Gastroesophageal sphincter (tissue), 4 donors: ENCODE data around the gene AVPR2. TPM values are rescaled to one million over a fixed set of nuclear protein-coding genes. Genes with fewer than 3 reads are reported as not detected.
A peak's percentile ranks its signal among the peaks of the same experiment; 100 is the strongest.

ENCODE experiments used
- ATAC-seq: fragments of 150-250 bp; one replicate; pipeline ENCODE4 v1.9.1; 2016; ENCODE audit warnings: mild to moderate bottlenecking, moderate library complexity
- H3K27ac ChIP-seq, 4 donors: fragments of 200-600 bp; sonication (generic) in 3 of 4; 1 replicate in 3 of 4; 2 replicates in 1 of 4; pipeline ENCODE4 v1.5.1; 2016 to 2019
- H3K27me3 ChIP-seq: fragments of 200-600 bp; sonication (generic); one replicate; pipeline ENCODE4 v1.5.1; 2019
- H3K36me3 ChIP-seq, 2 donors: fragments of 200-600 bp; sonication (generic); one replicate each; pipeline ENCODE4 v1.5.1; 2019; ENCODE audit warnings: control low read depth in 1 of 2
- H3K4me1 ChIP-seq, 3 donors: fragments of 200-600 bp; sonication (generic); 1 replicate in 2 of 3; 2 replicates in 1 of 3; pipeline ENCODE4 v1.5.1; 2016 to 2019; ENCODE audit warnings: control low read depth in 2 of 3
- H3K4me3 ChIP-seq, 2 donors: fragments of 200-600 bp; sonication (generic); one replicate each; pipeline ENCODE4 v1.5.1; 2019; ENCODE audit warnings: mild to moderate bottlenecking in 1 of 2, moderate library complexity in 1 of 2
- H3K9me3 ChIP-seq, 3 donors: fragments of 200-600 bp; sonication (generic); one replicate each; pipeline ENCODE4 v1.5.1; 2017 to 2019; ENCODE audit warnings: control low read depth in 2 of 3
- EP300 ChIP-seq: sonication (generic); formaldehyde crosslinking; IDR thresholded peaks from one replicate; pipeline ENCODE4 v1.6.1; 2017; ENCODE audit warnings: antibody characterized with exemption, mild to moderate bottlenecking
- POLR2A ChIP-seq, 2 donors: fragments of 450-650 bp; IDR thresholded peaks; one replicate each; pipeline ENCODE4 v1.6.1; 2017; ENCODE audit warnings: antibody characterized with exemption in 2 of 2, mild to moderate bottlenecking in 2 of 2, moderate library complexity in 1 of 2
- POLR2AphosphoS5 ChIP-seq: sonication (generic); formaldehyde crosslinking; IDR thresholded peaks from one replicate; pipeline ENCODE4 v1.6.1; 2017; ENCODE audit warnings: antibody characterized with exemption
- WGBS, 2 donors: methylation state at CpG; one replicate each; pipeline ENCODE4 v1.1.5; 2018; ENCODE audit warnings: low coverage in 1 of 2; 5-methylcytosine and 5-hydroxymethylcytosine counted together
- total RNA-seq, 4 donors: library from RNA; depleted of rRNA; stranded (reverse); fragments of >200 nt; gene quantifications; one replicate each; pipeline ENCODE4 v1.1.0, GENCODE V29; 2016
- TF ChIP-seq, protein P1 (sequence below), 4 experiments: fragments of 200-600 bp in 2 of 4; fragments of 450-650 bp in 2 of 4; sonication (generic) in 1 of 4; IDR thresholded peaks; one replicate each; pipeline ENCODE4 v1.5.1; 2017 to 2019; ENCODE audit warnings: antibody characterized with exemption in 4 of 4, mild to moderate bottlenecking in 2 of 4, moderate library complexity in 2 of 4

AVPR2 gene
- total RNA-seq, 4 donors from 2014 or later, result 0.81 to 7.9 (median 3.8) TPM

DNA sequence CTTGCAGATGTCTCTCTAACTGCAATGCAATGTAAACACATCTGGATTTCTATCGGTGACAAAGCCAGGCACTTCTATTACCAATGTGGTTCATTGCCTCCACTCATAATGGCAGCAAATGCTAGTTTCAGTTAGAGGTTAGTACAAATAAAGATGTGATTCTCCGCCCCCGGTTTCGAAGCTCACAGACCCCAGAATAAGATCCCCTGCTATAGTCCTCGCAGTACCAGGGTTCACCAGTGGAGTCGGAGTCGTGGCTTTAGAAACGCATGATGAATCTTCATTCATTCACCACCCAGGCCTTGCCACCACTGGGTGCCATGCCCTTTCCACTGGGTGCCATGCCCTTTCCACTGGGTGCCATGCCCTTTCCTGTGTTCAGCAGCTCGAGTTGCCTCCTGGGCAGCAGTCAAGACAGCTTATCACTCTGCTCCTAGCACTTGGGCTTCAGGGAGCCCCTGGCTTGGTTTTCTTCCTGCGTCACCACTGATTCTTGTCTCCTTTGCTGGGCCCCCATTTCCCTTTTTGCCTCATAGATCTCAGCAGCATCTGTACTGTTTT lies 33.8 kb downstream of the AVPR2 start:
- Histone ChIP-seq H3K27me3 (no peaks in the 10 kb centered on the region), H3K36me3 (no peaks in the 10 kb centered on the region), H3K4me1 (peaks cover 0 to 15% (median 4%) of the 10 kb centered on the region in 3 donors), H3K4me3 (no peak overlapping the region), H3K9me3 (no peaks in the 10 kb centered on the region), H3K27ac (no peak overlapping the region)
- ATAC-seq, result no peak
- WGBS, 2 donors, result 66 to 74% methylated on average over 4 to 10 of the region's 10 CpGs
- no peak for TF ChIP-seq EP300

DNA sequence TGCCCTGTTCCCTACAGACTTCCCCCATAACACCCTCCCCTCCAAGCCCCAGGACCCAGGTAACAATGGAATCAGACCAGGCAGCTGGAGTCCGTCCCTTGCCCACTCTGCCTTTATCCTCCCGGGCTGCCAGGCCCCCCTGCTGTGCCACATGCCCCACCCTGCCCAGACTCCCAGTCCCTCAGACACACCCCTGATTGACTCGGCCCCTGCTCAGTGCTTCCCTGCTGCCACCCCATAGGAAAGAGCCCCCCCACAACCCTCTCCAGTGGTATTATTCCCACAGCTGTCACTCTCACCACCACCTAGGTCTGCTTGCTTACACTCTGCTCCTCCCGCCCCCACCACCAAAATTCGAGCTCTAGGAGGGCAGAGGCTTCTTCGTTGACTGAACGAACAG lies 35.1 kb downstream of the AVPR2 start:
- TF ChIP-seq POLR2A (IDR thresholded peaks at IDR 0.05), result no peak
- no peak for TF ChIP-seq POLR2AphosphoS5
- TF ChIP-seq EP300, result no peak
- TF ChIP-seq, protein P1, sequence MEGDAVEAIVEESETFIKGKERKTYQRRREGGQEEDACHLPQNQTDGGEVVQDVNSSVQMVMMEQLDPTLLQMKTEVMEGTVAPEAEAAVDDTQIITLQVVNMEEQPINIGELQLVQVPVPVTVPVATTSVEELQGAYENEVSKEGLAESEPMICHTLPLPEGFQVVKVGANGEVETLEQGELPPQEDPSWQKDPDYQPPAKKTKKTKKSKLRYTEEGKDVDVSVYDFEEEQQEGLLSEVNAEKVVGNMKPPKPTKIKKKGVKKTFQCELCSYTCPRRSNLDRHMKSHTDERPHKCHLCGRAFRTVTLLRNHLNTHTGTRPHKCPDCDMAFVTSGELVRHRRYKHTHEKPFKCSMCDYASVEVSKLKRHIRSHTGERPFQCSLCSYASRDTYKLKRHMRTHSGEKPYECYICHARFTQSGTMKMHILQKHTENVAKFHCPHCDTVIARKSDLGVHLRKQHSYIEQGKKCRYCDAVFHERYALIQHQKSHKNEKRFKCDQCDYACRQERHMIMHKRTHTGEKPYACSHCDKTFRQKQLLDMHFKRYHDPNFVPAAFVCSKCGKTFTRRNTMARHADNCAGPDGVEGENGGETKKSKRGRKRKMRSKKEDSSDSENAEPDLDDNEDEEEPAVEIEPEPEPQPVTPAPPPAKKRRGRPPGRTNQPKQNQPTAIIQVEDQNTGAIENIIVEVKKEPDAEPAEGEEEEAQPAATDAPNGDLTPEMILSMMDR (IDR thresholded peaks at IDR 0.05), result no peak
- H3K9me3 ChIP-seq, result no peaks in the 10 kb centered on the region
- ATAC-seq, result no peak

DNA sequence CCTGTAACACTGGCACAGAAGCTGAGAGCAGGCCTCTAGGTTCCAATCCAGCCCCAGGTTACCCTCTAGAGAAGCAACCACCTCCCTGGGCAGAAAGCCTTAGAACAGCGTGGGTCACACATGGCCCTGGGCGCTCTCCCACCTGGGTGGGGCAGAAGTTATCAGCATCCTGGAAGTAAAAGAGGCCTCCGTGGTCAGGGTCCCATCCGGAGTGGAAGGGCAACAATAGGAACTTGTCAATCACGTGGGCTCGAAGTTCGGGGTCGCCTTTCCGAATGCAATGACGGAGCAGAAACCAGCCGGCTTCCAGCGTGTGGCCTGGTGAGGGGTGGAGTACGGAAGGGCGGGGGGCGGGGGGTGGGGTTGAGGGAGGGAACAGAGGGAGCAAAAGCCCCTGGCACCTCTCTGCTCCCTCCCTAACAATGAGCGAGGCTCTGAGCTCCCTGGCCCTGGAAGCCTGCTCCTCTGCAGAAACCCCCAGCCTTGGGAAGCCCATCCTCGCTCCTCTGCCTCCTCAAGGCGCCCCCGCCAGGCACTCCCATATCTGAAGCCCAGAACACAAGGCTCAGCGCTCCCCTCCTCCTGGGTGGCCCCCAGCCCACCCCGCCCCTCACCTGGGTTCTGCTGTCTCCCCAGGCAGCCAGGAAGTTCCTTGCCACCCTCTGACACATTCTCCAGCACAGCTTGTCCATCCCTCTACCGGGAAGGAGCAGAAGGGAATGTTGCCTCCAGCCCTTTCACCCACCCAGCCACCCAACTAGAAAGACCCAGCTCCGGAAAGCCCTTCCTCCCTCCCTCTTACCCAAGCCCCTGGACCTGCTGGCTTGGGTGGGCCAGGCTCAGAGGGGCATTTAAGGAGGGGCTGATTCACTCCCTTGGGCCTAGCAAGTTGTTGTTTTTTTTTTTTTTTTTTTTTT lies 37.1 kb downstream of the AVPR2 start:
- Histone ChIP-seq H3K4me1 (peaks cover 0 to 7% (median 0%) of the 10 kb centered on the region in 3 donors), H3K9me3 (no peaks in the 10 kb centered on the region), H3K36me3 (no peaks in the 10 kb centered on the region), H3K27ac (peak overlapping the region in 1 of 4 donors; percentile 36), H3K27me3 (no peaks in the 10 kb centered on the region), H3K4me3 (peak overlapping the region in 1 of 2 donors; percentile 10)
- TF ChIP-seq, protein P1 (IDR thresholded peaks at IDR 0.05), result no peak
- TF ChIP-seq POLR2AphosphoS5 (no peak), EP300 (no peak), POLR2A (IDR thresholded peaks at IDR 0.05) (no peak)
- WGBS, 2 donors, result no CpG with 5 or more reads among the region's 23 CpGs
- peak; percentile 9 for ATAC-seq

More for the DNA sequence above, 35.1 kb downstream of the AVPR2 start:
- WGBS, 2 donors, result no CpG with 5 or more reads among the region's 7 CpGs
- no peaks in the 10 kb centered on the region for H3K27me3 ChIP-seq
- H3K4me1 ChIP-seq, result peaks cover 0 to 12% (median 0%) of the 10 kb centered on the region in 3 donors
- H3K4me3 ChIP-seq, result no peak overlapping the region
- H3K27ac ChIP-seq, result no peak overlapping the region
- H3K36me3 ChIP-seq, result no peaks in the 10 kb centered on the region

DNA sequence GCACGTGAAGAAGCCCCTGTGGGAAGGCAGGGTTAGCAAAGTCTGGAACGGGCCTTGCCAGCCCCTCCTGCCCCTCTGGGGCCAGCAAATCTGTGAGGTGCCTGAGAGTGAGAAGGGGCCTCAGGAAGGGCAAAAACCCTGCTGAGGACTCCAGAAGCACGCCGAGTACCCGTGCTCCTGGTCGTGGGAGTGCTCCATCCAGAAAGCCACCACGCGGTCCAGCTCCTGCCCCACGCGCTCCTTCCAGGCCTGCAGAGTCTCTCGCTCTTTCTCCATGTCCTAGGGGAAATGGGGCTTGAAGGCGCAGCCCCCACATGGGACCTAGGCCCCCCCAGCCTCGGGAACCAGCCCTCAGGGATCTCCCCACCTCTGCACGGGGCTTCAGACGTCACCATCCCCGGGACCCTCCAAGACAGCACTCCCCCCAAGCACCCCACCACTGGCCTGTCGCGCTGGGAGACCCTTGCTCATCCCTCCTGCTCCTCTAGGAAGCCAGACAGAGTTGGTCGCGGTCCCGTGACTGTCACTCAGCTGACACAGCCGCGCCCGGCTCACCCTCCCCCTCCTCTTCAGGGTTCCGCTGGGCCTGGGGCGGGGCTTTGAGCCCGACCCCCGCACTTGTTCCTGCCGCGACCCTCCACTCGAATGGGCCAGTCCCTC lies 39.8 kb downstream of the AVPR2 start, which contains the start of gene RENBP:
TSS of gene RENBP (minus strand) at position 504 of the 660 bp plus-strand sequence. CDS start at position 471, 33 bp downstream.
- peaks cover 0 to 32% (median 0%) of the 10 kb centered on the region in 3 donors for H3K4me1 ChIP-seq
- H3K36me3 ChIP-seq, result peaks cover 0 to 2% of the 10 kb centered on the region in 2 donors
- TF ChIP-seq, protein P1 (IDR thresholded peaks at IDR 0.05), result no peak
- TF ChIP-seq POLR2A (IDR thresholded peaks at IDR 0.05) (peak in 1 of 2 donors; percentile 8), EP300 (no peak)
- no peaks in the 10 kb centered on the region for H3K9me3 ChIP-seq
- peak within 1 kb of the TSS in 2 of 4 donors; percentile 41 to 66 for H3K27ac ChIP-seq
- WGBS, 2 donors, result 38% methylated on average over 4 of the region's 31 CpGs; no CpG with 5 or more reads in 1 of the 2 donors
- H3K4me3 ChIP-seq, result peak within 1 kb of the TSS; percentile 4 to 42
- ATAC-seq, result no peak
- H3K27me3 ChIP-seq, result no peaks in the 10 kb centered on the region

DNA sequence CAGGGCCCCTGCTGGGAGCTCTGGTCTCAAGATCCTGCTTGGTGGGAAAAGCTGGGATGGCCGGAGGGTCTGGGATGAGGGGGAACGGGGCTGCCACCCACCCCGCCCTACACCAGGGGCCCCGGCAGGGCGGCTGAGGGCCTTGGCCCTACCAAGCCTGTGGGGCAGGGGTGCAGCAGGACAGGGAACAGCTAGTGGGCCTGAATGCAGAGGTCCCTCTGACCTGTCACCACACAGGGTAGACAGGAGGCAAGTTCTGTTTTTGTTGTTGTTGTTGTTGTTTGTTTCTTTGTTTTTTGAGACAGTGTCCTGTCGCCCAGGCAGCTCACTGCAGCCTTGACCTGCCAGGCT lies 40.3 kb downstream of the AVPR2 start:
- H3K9me3 ChIP-seq, result no peaks in the 10 kb centered on the region
- peaks cover 0 to 37% (median 0%) of the 10 kb centered on the region in 3 donors for H3K4me1 ChIP-seq
- H3K36me3 ChIP-seq, result peaks cover 0 to 7% of the 10 kb centered on the region in 2 donors
- peak overlapping the region in 1 of 4 donors; percentile 66 for H3K27ac ChIP-seq
- H3K4me3 ChIP-seq, result peak overlapping the region; percentile 4 to 42
- H3K27me3 ChIP-seq, result no peaks in the 10 kb centered on the region
- WGBS, 2 donors, result 50% methylated on average over 1 of the region's 6 CpGs; no CpG with 5 or more reads in 1 of the 2 donors
- TF ChIP-seq EP300 (no peak), POLR2AphosphoS5 (no peak), POLR2A (IDR thresholded peaks at IDR 0.05) (no peak)
- ATAC-seq, result no peak
